Esophagus muscularis mucosa (tissue), 3 donors: ENCODE data around the gene MYL6.

Source experiments
- POLR2A ChIP-seq: fragments of 450-650 bp; IDR thresholded peaks from one replicate; pipeline ENCODE4 v1.6.1; 2017; ENCODE audit warnings: antibody characterized with exemption, moderate library complexity, mild to moderate bottlenecking, low read depth
- POLR2AphosphoS5 ChIP-seq, 2 donors: sonication (generic); formaldehyde crosslinking; IDR thresholded peaks; one replicate each; pipeline ENCODE4 v1.6.1; 2017; ENCODE audit warnings: antibody characterized with exemption in 2 of 2
- TF ChIP-seq, protein P1 (sequence below), 3 experiments: fragments of 200-600 bp in 2 of 3; fragments of 450-650 bp in 1 of 3; sonication (generic) in 2 of 3; IDR thresholded peaks; one replicate each; pipeline ENCODE4 v1.5.1; 2017 to 2019; ENCODE audit warnings: antibody characterized with exemption in 3 of 3, mild to moderate bottlenecking in 2 of 3, moderate library complexity in 1 of 3

DNA sequence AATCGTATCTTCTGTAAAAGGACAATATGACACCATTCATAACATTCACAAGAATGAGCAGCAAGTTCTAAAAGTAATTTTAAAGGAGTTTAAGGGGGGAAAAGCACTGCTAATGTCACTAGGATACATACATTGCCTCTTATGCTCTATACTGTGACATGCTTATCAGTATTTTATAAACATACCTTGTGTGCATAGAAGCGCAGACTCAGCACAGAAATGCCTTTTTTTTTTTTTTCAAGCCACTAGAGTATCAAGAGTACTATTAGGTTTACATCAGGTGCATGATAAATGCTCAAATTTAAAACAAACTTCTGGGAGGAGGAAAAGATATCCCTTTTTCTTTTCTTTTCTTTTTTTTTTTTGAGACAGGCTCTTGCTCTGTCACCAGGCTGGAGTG lies 44.7 kb downstream of the MYL6 start:
- TF ChIP-seq, protein P1, sequence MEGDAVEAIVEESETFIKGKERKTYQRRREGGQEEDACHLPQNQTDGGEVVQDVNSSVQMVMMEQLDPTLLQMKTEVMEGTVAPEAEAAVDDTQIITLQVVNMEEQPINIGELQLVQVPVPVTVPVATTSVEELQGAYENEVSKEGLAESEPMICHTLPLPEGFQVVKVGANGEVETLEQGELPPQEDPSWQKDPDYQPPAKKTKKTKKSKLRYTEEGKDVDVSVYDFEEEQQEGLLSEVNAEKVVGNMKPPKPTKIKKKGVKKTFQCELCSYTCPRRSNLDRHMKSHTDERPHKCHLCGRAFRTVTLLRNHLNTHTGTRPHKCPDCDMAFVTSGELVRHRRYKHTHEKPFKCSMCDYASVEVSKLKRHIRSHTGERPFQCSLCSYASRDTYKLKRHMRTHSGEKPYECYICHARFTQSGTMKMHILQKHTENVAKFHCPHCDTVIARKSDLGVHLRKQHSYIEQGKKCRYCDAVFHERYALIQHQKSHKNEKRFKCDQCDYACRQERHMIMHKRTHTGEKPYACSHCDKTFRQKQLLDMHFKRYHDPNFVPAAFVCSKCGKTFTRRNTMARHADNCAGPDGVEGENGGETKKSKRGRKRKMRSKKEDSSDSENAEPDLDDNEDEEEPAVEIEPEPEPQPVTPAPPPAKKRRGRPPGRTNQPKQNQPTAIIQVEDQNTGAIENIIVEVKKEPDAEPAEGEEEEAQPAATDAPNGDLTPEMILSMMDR (IDR thresholded peaks at IDR 0.05), result no peak
- TF ChIP-seq POLR2AphosphoS5 (IDR thresholded peaks at IDR 0.05) (no peak), POLR2A (no peak)
